NCI-H2227 treated with DMSO at 0.1 percent for 48 hours (cell line): ENCODE results near the gene FBXO22.
A peak's percentile ranks its signal among the peaks of the same experiment; 100 is the strongest.
"Not testable (repeated sequence)": the region's sequence is repeated elsewhere in the genome, so short reads cannot be mapped to it uniquely, and the experiment has no call there.

Source experiments
- DNase-seq: peaks from one replicate; lab custom pipeline; 2025; lab: John Stamatoyannopoulos, UW

Gene FBXO22

DNA sequence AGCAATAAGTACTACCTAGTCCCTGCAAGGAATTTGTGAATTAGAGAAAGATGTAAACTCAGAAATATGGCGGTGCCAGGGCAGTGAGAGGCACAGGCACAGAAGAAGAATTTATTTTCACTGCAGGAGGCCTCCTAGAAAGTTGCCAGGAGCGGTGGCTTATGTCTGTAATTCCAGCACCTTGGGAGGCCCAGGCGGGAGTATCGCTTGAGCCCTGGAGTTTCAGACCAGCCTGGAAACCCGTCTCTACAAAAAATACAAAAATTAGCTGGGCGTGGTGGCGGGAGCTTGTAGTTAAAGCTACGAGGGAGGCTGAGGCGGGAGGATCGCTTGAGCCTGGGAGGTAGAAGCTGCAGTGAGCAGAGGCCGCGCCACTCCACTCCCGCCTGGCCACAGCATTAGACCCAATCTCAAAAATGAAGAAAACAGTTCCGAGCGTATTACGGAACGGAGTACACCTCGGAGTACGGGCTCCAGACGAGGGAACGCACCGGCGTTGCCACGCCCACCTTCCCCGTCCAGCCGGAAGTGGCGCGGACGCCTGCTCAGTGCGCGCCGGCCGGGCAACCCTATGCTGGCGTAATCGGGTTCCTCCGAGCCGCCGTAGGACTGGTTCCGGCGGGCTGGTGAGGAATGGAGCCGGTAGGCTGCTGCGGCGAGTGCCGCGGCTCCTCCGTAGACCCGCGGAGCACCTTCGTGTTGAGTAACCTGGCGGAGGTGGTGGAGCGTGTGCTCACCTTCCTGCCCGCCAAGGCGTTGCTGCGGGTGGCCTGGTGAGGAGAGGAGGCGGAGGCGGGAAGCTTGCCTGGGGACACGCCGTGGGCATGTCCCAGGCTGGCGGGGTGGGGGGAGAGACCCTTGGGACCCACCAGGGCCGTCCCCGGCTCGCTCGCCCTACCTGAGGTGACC is at the start of gene FBXO22:
Gene FBXO22, plus strand, starts transcription at position 548 of the 909 bp plus-strand sequence. Its CDS starts 86 bp downstream, at position 634.
- peak; percentile 78 for DNase-seq

DNA sequence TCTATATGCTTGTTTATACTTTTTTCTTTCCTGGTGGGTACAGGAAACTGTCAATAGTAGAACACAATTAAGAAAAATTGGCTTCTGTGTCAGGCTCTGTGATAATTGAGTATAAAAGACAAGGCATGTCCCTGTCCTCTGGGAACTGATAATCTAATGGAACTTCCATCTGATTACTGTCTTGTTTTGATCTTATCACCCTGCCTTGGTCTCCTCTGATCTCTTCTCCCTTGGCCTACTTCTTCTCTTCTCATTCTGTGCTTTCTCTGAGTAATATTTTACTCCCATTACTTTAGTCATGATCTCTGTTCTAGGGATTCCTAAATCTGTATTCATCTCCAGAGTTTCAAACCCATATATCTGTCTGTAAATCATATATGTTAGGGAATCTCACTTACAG is 45.8 kb upstream of the FBXO22 start:
- no peak for DNase-seq

DNA sequence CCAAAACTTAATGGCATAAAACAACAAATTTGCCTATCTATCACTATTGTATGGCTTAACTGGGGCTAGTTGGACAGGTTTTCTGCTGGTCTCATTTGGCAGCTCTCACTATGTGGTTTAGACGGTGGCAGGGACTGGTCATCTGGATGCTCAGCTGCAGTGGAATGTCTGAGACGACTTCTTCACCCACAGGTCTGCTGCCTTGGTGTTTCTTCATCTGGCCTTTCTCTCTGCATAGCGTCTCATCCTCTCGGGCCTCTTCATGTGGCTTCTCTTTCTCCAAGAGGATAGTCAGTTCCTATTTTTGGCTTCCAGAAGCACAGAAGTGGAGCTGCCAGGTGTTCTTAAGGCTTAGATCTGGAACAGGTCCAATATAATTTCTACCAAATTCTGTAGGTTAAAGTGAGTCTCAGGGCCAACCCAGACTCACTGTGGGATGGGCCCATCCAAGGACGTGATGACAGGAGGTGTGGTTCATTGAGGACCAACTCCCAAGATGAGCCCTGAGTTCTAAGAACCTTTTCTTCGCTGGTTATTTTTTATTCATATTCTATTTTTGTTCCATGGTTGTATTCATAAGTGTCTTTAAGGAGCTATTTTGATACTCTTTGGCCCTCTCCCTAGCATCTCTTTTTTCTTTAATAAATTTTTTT is 41.8 kb upstream of the FBXO22 start:
- DNase-seq, result no peak

DNA sequence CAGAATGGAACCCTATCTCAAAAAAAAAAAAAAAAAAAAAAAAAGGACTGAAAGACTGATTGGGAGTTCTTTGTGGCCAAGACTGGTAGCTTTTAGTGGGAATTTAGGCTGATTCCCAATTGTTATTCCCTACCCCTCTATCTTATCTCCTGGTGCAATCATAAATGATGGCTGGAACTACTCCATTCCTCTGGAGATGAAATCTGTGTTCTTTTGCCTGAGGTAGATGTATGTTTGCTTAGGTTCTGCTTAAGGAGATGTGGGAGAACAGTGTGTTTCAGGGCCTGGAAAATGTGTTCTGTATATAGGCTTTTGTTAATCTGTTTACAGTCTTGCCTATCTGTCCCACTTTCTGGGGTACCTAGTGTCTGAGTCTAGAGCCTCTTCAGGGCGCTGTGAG is 40.9 kb upstream of the FBXO22 start:
- no peak for DNase-seq

DNA sequence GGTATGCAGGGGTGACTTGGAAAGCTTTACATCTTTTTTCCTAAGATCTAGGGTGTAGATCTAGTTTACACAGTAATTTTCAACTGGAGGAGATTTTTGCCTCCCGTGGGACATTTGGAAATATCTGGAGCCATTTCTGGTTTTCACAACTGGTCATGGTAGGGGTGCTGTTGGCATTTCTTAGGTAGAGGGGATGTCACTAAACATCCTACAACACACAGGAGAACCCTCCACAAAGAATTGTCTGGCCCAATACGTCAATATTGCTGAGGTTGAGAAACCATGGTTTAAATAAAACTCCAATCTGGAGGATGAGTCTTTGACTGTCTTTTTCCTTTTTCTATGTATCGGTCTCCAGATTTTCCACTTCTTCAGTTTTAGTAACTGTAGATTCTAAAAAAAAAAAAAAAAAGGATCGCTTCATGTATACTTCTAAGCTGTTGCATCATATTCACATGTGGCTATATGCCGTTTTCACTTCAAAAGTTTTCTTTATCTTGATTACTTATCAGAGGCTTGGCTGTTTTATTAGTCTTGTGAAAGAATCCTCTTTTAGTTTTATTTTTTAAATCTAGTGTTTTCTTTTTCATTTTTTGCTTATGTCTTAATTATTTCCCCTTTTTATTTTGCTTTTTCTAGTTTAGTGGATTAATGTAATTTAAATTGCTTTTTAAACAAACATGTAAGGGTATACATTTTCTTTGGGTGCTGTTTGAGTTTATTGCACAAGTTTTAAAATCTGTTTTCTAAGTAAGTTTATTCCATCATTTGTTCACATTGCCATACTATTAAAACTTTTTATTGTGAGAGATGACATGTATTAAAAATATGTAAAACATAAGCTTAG is 39.2 kb upstream of the FBXO22 start:
- DNase-seq, result no peak

DNA sequence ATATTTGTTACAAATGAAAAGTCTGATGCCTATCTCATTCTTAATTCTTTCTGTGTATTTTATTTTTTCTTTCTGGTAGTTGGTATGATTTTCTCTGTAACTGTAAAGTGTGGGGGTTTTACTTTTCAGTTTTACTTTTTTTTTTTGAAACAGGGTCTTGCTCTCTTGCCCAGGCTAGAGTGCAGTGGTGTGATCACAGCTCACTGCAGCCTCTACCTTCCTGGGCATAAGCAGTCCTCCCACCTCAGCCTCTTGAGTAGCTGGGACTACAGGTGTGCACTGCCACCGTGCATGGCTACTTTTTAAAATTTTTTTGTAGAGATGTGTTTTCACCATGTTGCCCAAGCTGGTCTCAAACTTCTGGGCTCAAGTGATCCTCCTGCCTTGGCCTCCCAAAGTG is 37.6 kb upstream of the FBXO22 start:
- not testable (repeated sequence) for DNase-seq

DNA sequence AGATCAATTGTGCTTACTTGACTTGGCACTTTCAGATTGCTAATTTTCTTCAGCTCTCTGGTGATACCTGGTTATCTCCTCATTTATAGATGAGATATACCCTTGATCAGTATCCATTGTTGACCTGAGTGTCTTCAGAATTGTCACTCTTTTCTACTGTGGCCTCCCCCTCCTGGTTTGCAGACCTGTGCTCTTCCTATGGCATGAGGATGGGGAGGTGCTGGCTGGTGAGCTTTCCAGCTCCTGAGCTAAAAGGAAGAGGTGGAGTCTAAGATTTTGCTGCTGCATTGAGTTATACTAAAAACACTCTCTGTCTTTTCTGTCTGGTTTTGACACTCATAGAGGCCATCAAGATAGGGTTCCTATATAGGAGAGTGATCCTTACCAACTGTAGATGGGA is 36.8 kb upstream of the FBXO22 start:
- no peak for DNase-seq

DNA sequence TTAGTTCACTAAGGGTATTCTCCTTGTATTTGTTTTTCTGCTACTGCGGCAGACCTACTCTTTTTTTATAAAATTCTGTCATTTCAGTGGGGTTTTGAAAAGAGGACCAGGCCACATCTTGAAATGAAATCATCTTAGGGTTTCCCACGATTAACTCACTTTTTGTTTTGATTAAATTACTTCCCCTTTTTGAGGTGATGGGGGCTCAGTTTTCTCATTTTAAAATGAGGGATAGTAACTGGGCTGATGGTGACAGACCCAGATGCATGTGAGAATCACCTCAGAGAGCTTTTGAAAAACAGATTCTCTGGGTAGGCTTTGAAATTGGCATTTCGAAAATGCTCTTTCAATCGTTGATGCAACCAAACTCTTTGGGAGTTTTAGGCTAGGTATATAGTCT is 36.2 kb upstream of the FBXO22 start:
- no peak for DNase-seq

DNA sequence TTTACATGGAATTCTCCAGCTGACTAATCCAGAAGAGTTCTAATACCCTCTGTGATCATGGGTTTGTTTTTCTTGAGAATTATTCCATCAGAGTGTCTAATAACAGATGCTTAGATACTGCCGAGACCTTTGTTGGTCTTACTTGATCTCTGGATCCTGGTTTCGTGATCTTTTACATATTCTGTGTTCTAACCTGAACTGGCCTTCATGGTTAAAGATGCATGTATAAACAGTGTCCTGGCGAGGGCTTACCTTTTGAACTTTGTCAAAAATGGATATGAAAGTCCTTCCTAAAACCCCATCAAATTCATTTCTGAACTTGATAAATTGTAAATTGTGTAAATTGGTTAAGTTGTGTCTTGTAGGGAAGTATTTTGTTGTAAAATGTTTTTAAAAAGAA is 35.7 kb upstream of the FBXO22 start:
- DNase-seq, result no peak

DNA sequence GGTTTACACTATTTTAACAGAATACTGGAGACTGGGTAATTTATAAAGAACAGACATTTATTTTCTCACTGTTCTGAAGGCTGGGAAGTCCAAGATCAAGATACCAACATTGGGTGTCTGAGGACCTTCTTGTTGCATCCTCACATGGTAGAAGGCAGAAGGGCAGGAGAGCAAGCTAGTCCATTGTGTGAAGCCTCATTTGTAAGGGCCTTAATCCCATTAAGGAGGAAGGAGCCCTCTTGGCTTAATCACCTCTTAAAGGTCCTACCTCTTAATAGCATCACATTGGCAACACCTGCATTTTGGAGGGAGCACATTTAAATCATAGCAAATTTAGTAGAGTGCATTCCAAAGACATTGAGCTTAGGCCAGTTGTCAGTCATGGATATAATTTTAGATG is 34.2 kb upstream of the FBXO22 start:
- DNase-seq, result no peak

DNA sequence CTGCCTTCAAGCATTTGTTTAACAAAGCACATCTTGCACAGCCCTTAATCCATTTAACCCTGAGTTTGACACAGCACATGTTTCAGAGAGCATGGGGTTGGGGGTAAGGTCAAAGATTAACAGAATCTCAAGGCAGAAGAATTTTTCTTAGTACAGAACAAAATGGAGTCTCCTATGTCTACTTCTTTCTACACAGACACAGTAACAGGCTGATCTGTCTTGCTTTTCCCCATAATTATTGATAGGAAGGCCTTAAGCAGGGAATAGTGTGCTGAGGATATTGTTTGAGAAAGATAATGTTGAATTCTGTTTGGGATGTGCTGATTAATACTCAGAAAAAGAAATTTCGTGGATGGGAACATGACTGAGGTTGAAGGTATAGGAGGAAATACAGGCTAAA is 32.1 kb upstream of the FBXO22 start:
- not testable (repeated sequence) for DNase-seq

DNA sequence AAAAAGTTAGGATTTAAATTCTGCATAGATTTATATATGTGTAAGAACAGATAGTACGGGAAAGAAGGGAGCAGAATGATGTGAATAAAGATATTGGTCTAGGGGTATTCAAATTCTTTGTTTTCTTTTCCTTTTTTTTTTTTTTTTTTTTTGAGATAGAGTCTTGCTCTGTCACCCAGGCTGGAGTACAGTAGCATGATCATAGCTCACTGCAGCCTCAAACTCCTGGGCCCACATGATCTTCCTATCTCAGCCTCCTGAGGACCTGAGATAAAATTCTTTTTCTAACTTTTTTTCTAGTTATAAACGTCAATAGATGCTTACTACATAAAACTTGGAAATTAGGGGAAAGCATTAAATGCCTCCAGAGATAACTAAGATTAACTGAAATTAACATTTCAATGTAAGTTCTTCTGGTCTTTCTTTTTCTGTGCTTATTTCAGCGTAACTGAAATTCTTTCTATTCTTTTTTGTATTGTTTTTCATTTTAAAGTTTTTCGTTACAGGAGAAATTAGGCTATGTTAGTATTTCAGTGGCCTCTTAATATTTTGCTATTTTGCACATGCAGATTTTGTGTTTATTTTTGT is 31.2 kb upstream of the FBXO22 start:
- DNase-seq, result no peak

DNA sequence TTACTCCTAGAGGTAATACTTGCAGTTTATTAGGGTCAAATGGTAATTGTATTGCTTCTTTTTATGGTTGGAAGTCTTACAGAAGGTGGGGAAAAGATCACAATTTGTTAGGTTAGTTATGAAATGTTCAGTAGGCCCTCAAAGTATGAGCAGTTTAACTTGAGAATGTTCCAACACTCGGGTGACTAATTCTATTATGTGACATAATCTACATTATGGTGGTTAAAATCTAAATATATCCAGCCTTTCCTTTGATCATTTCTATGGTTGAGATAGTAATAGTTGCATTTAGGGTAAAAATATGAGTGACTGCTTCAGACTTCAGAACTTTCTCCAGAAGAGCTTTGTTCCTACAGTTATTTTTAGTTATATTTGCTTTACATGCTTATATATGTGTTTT is 19.6 kb upstream of the FBXO22 start:
- DNase-seq, result no peak

DNA sequence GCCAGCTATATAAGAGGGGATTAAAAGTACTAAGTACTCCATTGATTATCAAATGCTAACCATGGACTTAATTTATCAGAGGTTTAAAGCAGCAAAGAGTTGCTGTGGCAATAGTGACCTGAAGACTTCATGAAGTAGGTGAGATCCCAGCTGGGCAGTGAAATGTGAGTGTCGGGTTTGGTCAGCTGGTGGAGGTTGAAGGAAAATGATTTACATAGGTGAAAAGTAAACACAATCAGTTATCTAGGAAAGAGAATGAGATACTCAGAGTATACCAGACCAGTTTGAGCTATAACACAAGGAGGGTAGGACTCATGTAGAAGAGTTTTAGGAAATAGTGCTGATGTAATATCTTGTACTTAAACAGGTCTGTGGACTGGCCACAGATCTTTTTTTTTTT is 16.5 kb upstream of the FBXO22 start:
- DNase-seq, result no peak

DNA sequence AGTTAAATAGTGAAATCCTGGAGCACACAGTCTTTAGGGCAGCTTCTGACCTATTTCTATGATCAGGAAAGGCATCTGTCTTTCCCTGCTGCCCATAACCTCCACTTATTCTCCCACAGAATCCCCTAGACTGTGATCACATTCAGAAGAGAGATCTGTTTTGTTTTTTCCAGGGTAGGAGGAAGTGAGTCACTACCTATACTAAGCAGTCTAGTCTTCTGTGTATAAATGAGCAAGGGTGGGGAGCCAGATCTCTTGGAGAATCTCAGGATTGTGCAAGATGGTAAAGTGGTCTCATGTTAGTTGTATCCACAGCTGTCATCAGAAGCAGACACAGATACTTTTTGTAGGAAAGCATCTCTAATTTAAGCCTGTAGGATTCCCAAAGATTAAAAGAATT is 11.8 kb upstream of the FBXO22 start:
- no peak for DNase-seq

DNA sequence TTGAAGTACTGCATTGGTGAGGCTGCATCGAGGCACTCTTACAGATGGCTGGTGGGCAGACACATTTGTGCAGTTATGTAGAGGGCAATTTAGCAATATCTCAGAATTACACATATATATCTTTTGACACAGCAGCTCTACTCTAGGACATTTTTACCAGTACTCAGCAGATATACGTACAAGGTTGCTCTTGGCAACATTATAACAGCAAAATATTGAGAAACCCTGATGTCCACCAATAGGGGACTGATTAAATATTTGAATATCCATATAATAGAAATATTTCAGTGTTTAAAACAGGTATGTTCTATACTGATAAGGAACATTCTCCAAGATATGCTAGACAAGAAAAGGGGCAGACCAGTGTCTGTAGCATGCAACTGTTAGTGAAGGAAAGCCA is 7.9 kb upstream of the FBXO22 start:
- no peak for DNase-seq

DNA sequence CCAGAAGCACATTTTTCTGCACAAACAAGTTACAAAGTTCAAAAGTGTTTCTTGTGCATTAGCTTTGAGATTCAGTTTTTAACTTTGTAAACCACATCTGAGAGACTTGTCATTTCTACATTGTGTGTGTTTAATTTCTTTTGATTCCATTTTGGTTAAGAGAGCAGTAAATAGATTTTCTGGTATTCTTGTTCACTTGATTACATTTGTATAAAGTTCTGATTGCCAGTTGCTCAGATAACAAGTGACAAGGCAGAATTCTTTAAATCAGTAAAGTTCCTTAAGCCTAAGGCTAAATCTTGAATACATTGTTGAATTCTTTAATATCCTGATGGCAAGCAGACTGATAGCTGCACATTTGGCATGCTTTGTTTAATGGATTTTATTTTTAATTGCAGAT is 3.1 kb upstream of the FBXO22 start:
- no peak for DNase-seq

DNA sequence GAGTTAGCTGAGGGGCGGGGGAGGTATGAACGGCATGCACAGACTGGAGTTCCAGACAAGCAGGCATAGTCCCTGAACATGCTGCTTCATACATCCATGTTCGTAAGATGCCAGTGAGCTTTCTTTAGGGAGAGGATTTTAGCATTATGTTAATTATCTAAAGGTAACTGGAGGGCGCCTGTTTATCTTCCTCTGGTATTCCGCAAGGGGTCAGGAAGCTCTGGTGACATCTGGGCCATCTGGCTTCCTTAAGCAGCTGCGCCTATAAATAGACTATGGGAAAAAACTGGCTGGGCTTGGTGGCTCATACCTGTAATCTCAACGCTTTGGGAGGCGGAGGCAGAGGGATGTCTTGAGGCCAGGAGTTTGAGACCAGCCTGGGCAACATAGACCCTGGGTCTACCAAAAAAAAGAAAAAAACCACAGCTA is 1.5 kb upstream of the FBXO22 start:
- DNase-seq, result peak; percentile 28

DNA sequence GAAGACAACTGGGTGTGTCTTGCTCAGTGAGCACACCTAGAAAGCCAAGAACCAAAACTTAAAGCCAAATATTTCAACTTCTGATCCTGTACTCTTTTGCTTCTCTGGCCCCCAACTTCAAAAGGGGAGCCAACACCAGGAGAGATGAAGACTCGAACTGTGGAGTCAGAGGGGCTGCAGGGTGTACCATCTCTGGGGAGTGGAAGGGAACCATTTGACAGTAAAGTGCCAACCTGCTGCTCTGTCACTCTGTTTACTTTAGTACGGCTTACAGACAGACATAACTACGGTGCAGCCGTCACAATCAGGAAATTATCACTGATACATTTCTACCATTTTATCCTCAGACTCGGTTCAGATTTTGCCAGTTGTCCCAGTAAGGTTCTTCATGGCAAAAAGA is 1.6 kb downstream of the FBXO22 start:
- DNase-seq, result no peak

DNA sequence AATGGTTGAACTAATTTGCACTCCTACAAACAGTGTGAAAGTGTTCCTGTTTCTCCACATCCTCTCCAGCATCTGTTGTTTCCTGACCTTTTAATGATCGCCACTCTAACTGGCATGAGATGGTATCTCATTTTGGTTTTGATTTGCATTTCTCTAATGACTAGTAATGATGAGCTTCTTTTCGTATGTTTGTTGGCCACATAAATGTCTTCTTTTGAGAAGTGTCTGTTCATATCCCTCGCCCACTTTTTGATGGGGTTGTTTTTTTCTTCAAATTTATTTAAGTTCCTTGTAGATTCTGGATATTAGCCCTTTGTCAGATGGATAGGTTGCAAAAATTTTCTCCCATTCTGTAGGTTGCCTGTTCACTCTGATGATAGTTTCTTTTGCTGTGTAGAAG is 6.7 kb downstream of the FBXO22 start:
- not testable (repeated sequence) for DNase-seq

DNA sequence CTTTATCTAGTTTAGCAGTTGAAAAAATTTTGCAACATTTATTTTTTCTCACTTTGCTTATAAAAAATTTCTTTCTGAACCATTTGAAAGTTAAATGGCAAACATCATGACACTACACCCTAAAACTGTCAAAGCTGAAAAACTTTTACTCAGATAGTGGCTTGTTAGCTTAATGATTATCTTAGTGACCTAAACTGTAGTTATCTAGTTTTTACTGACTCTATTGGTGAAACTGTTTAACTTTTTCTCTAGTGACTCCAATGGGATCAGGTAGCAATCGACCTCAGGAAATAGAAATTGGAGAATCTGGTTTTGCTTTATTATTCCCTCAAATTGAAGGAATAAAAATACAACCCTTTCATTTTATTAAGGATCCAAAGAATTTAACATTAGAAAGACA is 13.3 kb downstream of the FBXO22 start:
- DNase-seq, result no peak

DNA sequence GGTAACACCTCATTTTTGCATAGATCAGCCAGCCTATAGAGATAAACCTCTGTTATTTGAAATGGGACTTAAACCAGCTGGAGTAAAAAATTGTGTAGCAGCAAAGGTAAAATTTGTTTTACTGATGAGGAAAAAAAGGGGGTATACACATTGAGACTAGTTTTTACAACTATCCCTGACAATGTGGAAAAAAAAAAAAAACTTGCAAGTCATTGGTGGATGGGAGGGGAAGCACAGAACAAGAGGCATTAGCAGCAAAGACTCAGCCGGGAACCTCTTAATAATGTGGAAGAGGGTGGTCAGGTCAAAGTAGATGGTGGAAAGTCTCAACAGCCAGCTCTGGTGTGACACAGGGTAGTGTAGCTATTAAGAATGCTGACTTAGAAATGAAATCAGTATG is 14.5 kb downstream of the FBXO22 start:
- DNase-seq, result no peak
